Fibroblast of skin of left biceps (primary cell): ENCODE results near the gene SNX19.
A peak's percentile ranks its signal among the peaks of the same experiment; 100 is the strongest.

Experiments used
- DNase-seq, 2 experiments: peaks; one replicate each; pipeline ENCODE4 v3.0.0-alpha.2; 2013; ENCODE audit warnings: low read depth in 2 of 2

Gene SNX19

DNA sequence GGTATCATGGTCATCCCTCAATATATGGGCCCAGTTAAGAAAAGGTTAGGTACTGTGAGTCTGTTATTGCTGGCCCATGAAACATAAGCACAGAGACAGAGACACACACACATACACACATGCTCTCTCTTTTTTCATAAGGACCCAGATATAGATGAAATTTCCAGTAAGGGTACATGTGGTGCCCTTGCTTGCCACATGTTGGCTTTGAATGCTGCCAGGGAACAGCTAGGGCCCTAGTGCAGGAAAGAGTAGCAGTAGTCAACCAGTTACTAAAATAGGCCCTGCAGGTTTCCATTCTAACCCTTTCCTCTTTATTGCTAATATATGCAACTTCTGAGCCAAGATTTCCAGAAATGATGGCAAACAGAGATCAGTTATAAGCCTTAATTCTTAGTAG, 9.1 kb downstream of the SNX19 start:
- DNase-seq: no peak

DNA sequence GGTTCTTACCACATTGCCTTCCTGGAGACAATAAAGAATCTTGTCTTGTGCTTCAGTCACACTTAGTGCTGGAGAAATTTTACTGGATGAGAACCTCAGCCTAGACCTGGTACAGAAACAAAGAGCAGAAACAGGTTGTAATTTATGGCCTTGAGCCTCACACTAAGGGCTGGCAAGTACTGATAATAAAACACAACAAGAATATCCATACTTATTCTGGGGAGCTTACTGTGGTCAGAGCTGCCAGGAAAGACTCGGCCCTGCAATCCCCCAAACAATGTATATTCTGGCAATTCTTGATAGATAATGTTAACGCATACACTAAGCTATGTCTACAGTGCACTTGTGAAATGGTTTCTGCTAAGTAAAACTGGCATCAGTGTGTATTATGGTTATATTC, 9.7 kb downstream of the SNX19 start:
- DNase-seq: no peak

DNA sequence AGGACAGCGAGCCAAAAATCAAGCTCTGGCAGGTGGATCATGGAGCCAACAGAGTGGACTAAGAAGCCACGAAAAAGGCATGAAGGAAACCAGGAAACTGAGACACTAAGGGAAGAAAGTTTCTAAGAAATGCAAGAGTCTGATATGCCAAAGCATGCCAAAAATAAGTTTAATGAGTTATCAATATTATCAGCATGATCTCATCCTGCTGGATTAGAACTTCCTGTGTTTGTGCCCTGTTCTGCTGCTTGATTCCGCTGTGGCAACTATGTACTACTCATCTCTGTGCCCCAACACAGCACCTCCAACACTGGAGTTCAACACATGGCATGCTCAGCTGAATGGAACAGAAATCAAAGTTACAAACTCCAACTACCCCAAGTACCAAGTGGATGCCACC, 10.8 kb downstream of the SNX19 start:
- DNase-seq: no peak

DNA sequence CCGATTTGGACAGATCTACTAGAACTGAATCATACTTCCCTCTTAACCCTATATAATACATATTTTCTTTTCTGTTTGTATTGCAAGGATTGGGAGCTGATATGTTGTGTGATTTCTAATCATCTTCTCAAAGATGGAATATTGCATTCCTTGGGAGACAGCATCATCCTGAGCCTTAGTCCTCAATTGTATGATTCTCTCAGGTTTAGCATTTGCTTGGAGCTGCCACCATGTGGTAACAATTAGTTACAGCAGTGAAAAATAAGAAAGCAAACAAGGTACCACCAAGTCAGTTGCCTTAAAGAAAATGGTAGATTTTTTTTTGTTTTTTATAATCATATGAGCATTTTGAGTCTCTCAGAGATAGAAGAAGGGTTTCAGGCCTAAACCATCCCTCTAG, 11.9 kb downstream of the SNX19 start:
- no peak for DNase-seq

DNA sequence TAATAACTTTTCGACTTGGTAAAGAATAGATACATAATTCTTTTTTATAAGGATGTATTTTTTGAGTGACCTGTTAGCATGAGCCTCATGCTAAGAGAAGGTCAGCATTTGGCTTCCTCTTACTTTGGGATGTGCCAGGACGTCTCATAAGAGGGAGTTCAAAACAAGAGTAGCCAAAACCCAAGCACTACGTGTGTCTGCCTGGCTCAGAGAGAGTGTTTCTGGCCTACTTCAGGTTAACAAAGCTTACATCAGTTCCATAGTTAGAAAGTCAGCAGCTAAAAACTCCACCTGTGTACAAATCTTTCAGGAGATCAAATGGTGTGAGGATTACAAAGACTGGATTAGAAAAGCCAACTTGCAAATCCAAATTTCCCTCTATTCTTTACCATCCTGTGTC, 13.9 kb downstream of the SNX19 start:
- no peak for DNase-seq

DNA sequence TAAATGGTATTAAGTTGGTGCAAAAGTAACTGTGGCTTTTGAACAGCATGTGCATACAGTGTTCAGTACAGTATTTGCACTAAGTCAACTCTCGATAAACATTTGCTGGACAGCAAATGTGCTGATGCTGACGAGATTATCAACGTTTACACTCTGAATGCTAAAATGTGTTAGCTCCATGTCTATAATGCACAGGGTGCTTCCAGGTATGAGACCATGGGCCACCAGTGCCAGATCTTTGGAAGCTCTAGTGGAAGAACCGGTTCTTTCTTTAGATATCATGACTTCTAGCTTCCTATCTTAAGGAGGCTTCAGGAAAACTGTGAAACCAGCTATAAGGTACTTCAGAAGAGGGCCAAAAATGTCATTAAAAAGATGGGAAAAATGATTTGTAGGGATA, 17.2 kb downstream of the SNX19 start:
- no peak for DNase-seq

DNA sequence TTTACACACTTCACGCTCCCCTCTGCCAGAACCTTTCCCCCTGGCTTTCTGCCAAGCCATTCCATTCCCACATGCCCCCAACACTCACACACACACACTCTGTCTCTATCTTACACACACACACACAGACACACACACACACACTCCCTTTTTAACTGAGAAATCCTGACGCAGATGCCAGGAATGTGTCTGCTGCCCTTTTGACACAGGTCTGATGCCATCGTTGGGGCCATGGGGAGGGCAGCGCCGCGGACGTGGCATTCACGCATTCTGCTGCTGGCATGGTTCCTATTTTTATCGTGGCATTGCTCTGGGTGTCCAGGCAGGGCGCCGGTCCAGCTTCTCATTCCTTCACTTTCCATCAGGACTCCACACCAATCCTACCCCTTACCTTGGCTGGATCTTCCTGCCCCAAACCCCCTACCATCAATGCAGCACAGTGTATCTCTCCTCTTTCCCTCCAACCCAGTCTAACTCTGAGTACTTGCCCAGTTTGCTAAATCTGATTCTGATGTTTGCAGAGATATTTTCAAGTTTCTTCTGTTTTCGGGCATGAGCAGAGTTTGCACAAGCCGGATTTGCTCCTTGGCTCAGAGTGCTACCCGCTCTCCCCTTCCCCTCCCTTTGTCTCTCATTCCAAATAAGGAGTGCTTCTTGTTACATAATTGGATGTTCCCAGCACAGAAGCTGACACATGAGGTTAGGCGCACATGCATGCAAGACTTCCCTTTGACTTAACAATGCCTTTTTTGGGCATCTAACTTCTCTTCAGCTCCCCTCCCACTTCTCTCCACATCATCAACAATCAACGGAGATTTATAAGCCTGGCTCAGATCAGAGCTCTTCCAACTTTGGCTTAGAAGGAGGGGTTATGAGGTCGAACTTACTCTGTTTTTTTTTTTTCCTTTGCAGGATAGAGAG, 18.8 kb downstream of the SNX19 start:
- peak; percentile 83 to 85 for DNase-seq

DNA sequence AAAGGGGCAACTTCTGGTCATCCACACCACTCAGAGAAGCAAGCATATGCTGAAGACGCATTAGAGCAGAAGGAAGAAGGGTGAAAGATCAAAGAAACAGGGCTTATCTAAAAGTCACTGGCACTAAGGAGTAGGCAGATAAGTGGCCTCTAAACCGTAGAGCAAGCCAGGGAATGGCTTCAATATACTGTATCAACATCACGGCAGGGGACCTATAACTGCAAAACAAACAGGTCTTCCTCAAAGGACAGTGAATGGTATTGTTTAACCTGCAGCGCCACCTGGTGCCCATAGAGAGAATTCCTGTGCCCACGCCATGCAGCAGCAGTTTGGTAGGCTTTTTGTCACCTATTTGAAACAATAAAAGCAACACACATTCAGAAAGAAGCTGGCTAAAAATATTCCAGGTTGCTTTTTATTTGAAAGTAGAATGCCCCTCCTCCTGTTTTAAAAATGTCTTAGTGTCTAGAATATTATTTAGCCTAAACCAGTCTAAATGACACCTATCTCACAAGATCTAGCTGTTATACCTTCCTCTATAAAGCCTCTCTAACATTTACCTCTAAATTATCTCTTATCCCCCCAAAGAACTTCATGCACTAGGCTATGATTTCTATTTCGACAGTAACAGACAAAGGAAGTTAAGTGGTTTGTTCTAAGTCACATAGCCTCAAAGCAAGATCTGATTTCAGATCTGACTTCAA, 21.8 kb downstream of the SNX19 start:
- DNase-seq: no peak

DNA sequence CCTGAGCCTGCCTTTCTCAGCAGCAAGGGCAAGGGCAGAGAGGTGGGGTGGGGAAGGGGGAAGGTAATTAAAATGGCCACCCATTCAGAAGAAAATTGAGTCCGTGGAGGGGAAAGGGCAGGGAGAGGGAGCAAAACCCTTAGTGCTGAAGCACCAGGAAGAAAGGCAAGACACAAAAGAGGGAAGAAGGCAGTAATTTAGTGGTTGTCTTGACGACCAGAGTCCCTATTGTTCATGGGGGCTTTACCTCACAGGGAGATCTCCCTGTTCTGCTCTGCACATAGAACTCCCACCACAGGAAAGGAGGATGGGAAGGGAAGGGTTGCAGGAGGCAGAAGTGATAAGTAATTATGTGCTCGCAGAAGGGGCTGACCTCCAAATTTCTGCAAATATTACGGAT, 23.4 kb downstream of the SNX19 start:
- no peak for DNase-seq

DNA sequence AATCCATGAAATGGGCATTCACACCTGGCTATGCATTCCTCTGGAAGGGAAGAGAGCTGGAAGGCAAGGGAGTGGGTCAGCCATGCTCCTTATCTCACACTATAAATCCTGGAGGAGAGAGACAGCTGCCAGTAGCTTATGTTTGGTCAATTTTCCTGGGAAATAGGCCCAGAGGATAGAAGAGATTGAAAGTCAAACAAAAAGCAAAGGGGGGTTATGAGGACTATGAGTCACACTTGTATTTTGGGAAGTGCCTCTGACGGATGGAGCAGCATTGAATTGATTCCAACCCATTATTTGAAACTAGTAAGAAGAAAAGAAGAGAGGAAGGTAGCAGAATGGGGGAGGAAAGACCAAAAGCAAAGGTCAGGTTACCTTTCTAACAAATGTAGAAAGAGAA, 25.0 kb downstream of the SNX19 start:
- DNase-seq: no peak

DNA sequence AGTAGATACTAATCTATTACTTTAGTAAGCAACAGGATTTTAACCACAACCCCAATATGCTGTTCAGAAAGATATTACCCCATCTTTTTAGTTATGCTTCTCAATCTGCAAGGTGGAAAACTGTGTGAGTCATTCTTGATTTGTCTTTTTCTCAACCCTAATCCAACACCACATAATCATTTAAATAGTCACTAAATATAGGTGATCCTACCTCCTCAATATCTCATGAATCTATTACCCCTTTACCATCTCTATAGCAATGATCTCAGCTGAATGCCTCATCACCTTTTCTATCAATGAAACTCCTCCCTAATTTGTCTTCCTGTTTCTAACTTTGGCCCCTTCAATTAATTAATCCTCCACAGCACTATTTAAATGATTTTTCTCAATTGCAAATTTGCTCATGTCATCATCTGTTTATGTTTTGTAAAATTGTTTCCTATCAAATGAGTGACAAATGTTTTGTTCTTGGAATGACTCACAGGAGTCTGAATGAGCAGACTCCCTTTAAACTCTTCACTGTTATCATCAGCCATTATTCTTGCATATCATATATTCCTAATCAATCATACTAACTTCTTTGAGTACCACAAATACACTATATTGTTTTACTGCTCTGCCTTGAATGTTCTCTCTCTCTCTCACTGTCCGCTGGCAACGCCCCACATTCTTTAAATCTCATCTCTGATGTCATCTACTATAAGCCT, 26.1 kb downstream of the SNX19 start:
- no peak for DNase-seq

DNA sequence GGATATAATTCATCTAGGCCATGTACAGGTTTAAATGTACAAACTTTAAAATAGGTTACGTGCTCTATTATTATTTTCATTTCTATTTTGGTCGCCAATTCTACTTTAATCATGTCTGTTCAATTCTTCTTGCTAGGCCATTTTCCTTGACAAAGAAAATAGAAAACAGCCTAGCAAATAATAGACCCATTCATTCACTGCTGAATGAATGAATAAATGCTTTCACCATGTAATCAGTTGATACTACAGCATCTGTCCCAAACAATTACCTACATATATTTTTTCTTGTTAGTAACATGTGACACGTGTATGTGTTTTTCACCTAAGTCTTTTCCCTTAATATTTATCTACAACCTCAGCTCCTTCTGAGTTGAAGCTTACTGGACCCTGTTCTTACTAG, 27.5 kb downstream of the SNX19 start:
- no peak for DNase-seq

DNA sequence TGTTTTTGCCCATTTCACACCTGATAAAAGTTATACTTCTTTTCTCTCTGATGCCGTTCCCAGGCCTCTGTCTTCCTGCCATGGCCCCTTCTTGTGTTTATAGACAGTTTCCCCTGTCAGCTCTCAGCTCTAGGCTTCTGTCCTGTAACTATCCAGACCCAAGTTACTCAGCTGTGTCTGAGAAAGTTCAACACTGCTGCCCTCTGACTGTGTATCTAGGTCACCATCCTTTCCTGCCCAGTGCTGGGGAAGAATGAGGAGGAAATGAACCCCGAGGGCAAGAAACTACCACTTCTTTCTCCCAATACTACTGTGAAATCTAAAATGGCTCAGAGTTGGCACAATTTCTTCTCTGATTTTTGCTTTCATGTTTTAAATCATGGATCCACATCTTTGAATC, 29.6 kb downstream of the SNX19 start:
- no peak for DNase-seq

DNA sequence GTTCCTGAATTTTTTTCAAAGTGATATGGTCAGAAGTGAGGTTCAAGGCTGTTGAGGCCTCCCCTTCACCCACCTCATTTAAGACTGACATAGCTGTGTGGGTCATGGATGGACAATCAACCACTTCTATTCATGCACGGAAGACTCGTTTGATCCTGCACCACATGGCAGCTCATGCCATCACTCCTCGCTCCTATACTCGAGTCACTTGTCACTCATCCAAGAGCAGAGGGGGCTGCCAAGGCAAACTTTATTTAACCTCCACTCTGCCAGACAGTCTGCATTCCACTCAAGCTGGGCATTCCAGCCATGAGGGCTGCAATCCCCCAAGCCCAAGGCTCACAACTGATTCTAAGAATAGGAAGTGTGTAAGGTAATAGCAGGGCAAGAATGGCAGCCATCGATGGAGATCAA, 34.1 kb downstream of the SNX19 start:
- DNase-seq: no peak

DNA sequence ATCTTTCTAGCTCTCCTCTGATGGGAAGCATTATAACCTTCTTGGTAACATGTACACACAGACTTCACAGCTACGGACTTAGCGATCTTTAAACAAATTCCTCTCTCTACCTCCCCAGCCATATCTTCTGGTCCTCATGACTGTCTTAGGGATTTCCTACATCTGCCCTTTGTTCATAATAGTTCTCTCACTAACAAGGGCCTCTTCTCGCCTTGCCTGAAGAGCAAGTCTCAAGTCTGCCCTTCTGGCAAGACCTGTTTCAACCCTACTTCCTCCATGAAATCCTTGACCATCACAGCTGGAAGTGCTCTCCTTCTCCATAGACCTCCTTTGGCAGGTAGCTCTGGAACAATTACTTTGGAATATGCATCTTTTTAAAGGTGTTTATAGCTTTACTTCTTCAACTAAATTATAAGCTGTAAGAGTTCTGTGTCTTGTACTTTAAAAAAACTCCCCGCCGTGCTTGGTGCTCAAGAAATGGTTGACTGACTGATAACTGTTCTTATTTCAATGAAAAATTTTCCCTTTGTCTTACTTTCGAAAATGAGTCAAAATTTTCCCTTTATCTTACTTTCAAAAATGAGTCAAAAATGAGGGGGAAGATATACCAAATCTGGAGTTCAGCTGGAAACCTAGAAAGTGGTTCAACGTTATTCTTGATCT, 34.7 kb downstream of the SNX19 start:
- no peak for DNase-seq

DNA sequence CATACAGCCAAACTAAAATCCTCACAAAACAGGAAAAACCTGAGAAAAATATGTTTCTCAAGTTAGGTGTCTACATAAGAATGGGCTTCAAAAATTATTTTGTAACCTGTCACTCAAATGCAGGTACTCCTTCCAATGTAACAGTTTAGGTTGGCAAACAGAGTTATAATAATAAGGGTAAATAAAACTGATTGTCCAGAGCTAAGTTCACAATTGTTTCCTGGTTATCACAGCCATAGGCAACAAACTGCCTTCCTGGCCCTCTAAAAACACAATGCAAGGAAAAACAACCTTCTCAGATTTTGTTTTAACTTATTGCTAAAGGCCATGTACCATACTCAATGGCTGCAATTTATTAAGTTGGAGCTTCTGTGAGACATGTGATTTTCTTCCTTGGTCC, 36.4 kb downstream of the SNX19 start:
- no peak for DNase-seq

DNA sequence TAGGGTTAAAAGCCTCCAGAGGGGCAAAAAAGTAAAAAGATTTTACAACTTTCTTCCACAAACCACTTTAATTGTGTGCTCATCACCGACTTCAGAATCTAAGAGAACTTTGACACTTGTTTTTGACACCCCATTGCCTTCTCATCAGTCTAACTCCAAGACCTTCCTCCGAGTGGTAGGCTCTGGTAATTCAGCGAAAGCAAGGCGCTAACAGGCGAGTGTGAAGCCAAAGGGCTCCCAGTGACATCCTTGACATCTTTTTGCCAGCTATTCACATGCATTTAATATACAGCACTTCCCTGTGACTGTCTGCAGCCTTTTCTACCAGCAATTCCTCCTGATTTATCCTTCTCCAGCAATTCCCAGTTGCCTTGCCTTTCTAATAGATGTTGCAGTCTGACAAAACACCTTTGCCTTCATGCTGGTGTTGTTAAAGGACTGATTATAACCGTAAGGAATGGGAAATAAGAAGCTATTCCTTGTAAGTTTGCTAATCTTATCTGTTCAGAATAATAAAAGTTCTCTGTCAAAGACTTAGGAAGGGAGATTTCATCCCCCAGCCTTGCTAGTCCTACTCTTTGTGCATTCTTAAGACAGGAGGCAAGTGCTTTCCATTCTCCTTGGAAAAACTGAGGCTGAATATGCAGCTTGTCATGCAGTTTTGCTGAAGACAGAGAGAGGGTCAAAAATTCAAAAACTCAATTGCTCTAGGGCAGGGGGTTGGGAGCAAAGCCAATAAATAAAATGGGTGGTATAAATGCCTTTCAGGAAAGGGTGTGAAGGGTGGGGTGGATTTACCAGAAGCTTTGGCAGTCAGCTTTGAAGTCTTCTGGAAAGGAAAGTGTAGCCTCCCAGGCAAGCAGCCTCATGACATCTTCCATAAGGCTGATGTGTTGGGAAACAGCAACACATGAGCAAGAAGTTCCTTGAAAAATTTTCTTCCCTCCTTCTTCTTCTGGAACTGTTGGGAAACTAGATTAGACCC, 39.1 kb downstream of the SNX19 start:
- DNase-seq: no peak

DNA sequence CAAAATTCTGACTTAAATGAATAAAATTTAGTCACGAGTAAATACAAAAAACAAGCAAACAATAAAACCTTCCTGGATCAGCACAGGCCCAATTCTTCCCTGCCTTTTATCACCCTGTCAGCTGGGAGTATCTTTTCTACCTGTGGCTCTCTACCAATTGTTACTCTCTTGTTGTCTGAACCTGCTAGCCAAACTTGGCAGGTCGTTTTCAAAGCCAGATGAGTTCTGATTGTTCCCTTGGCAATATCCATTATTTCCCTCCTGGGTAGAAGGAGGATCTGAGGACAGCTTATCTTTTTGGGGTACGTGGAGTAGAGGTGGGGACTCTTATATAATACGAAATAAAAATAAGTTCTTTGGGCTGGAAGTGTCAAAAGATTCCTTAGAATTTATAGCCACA, 40.2 kb downstream of the SNX19 start:
- no peak for DNase-seq

DNA sequence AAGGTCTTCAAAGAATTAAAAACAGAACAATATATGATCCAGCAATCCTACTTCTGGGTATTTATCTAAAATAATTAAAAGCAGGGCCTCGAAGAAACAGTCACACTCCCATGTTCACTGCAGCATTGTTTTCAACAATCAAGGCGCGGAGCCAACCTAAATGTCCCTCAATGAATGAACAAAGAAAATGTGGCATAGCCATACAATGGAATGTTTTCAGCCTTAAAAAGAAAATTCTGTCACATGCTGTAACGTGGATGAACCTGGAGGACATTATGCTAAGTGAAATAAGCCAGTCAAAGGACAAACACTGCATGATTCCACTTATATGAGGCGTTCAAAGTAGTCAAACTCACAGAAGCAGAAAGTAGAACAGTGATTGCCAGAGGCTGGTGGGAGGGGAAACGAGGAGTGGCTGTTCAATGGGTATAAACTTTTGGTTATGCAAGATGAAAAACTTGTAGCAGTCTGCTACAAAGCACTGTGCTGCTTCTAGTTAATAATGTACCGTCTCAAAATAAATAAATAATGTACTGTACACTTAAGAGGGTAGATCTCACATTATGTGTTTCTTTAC, 41.2 kb downstream of the SNX19 start:
- DNase-seq: no peak

DNA sequence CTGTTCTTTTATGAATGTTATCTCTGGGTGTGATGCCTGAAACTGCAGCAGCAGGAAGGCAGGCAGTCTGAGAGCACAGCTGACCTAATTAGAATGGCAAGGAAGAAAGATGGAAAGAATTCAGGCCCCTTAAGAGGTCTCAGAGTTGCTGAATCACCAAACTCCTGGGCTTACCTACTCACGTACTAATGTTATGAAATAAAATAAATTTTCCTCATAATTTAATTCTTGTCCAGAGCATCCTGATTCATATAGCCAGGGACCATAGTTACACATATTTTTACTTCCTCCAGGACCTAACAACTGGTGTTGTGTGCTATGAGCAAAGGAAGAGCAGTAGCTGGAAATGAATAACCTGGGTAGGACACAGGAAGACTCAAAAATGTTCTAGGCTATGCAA, 41.9 kb downstream of the SNX19 start:
- no peak for DNase-seq

DNA sequence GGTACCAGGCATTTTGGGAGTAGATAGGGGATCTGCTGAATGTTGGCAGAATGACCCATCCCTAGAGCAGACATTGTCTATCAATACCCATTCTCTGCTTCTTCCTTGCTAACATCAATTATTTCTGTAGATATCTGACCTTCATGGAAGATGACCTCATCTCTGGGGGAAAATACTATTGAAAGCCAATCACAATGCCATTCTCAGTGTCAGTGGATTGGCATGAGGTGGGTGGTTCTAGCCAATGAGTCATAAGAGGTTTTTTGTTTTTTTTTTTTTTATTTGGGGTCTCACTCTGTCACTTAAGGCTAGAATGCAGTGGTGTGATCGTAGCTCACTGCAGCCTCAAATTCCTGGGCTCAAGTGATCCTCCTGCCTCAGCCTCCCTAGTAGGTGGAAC, 42.5 kb downstream of the SNX19 start:
- no peak for DNase-seq
